ENCODE measurements around the gene GRM4. TPM values are rescaled to one million over a fixed set of nuclear protein-coding genes. Genes with fewer than 3 reads are reported as not detected.

GRM4 gene
- total and polyA plus RNA-seq, 10 of the 15 experiments (the other 5 are each of a cell fraction or from before 2014, with no cell fraction given) = 0.01 to 0.31 (median 0.05) TPM; not detected in 2

GRCh38 chr6:34039943-34040342 lies 105.9 kb downstream of the GRM4 start (continued):
- TF ChIP-seq ZNF592 (IDR thresholded peaks at IDR 0.05) = no peak
- TF ChIP-seq TCF3 (IDR thresholded peaks at IDR 0.05; ENCODE audit: borderline replicate concordance, insufficient read depth, low read depth, low read length) = no peak
- TF ChIP-seq SMARCA5 (IDR thresholded peaks at IDR 0.05) = no peak

- H3K36me3 ChIP-seq (ENCODE audit: control insufficient read depth in 2 of 2, insufficient read depth in 2 of 2, low read length in 1 of 2) = no peaks in the 10 kb centered on the region
- ChIA-PET SMC1A (ENCODE audit: uncharacterized antibody, unreplicated experiment) (no interaction called here), RAD21 (ENCODE audit: unreplicated experiment) (no interaction called here), CTCF (interaction anchor here (1.6 to 4.2 kb wide), 2 partner anchors 10 to 18 kb away, joined by 8 to 12 read pairs; no protein-coding TSS in a partner anchor), POLR2A (no interaction called here)
- ATAC-seq (peak; percentile 38), DNase-seq (ENCODE audit: low read depth, low spot score) (no peak), FAIRE-seq (peak; percentile 27)
- H3K4me3 ChIP-seq = no peak overlapping the region
- no peaks in the 10 kb centered on the region for H3K79me2 ChIP-seq (ENCODE audit: control insufficient read depth, insufficient read depth, low read length)
- peaks cover 14% of the 10 kb centered on the region for H3K4me1 ChIP-seq (ENCODE audit: control insufficient read depth, insufficient read depth, low read length)
- 0 out of 2 replicates have a peak overlapping the region, but pooled peaks have one; percentile 9 for H3K27ac ChIP-seq (ENCODE audit: control insufficient read depth, insufficient read depth)
- H3K27me3 ChIP-seq (replicated peaks in 1 of 2; ENCODE audit: control insufficient read depth in 2 of 2, insufficient read depth in 2 of 2, low read length in 1 of 2) = no peaks in the 10 kb centered on the region; a peak in 1 of 4 replicates
- H4K20me1 ChIP-seq (ENCODE audit: control insufficient read depth, insufficient read depth) = no peaks in the 10 kb centered on the region
- intact Hi-C loops (cut with micrococcal nuclease; ENCODE audit: unreplicated experiment) (no loop called here), in situ Hi-C loops (cut with MboI) (no loop called here)
- peak overlapping the region; percentile 34; the same call in 1 of the 2 replicates for H3K4me2 ChIP-seq (ENCODE audit: control insufficient read depth, insufficient read depth)
- H3K9me3 ChIP-seq (replicated peaks; ENCODE audit: control insufficient read depth, insufficient read depth, low read length) = no peaks in the 10 kb centered on the region
- no peak overlapping the region for H2AFZ ChIP-seq (ENCODE audit: control insufficient read depth, low read depth, low read length)
- H3K9ac ChIP-seq (ENCODE audit: control insufficient read depth, insufficient read depth, low read length) = no peak overlapping the region
- BruUV-seq (replicated peaks) = no TSS peak
- no peak for TF ChIP-seq POU2F2 (IDR thresholded peaks at IDR 0.05; ENCODE audit: borderline replicate concordance, low read depth, low read length)
- no peak for TF ChIP-seq BCL11A (IDR thresholded peaks at IDR 0.05; ENCODE audit: low read depth, low read length)
- no peak for TF ChIP-seq NR2C2 (IDR thresholded peaks at IDR 0.05; ENCODE audit: borderline replicate concordance, control insufficient read depth, insufficient read length, low read depth)
- TF ChIP-seq HDAC2 (IDR thresholded peaks at IDR 0.05) = no peak
- no peak for TF ChIP-seq ZNF274 (IDR thresholded peaks at IDR 0.05; ENCODE audit: insufficient read depth, insufficient read length)
- no peak for TF ChIP-seq PML (IDR thresholded peaks at IDR 0.05; ENCODE audit: low read length)
- TF ChIP-seq, protein P1, sequence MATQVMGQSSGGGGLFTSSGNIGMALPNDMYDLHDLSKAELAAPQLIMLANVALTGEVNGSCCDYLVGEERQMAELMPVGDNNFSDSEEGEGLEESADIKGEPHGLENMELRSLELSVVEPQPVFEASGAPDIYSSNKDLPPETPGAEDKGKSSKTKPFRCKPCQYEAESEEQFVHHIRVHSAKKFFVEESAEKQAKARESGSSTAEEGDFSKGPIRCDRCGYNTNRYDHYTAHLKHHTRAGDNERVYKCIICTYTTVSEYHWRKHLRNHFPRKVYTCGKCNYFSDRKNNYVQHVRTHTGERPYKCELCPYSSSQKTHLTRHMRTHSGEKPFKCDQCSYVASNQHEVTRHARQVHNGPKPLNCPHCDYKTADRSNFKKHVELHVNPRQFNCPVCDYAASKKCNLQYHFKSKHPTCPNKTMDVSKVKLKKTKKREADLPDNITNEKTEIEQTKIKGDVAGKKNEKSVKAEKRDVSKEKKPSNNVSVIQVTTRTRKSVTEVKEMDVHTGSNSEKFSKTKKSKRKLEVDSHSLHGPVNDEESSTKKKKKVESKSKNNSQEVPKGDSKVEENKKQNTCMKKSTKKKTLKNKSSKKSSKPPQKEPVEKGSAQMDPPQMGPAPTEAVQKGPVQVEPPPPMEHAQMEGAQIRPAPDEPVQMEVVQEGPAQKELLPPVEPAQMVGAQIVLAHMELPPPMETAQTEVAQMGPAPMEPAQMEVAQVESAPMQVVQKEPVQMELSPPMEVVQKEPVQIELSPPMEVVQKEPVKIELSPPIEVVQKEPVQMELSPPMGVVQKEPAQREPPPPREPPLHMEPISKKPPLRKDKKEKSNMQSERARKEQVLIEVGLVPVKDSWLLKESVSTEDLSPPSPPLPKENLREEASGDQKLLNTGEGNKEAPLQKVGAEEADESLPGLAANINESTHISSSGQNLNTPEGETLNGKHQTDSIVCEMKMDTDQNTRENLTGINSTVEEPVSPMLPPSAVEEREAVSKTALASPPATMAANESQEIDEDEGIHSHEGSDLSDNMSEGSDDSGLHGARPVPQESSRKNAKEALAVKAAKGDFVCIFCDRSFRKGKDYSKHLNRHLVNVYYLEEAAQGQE (IDR thresholded peaks at IDR 0.05; ENCODE audit: low read depth, low read length) = no peak
- TF ChIP-seq MXI1 (IDR thresholded peaks at IDR 0.05; ENCODE audit: low read depth, low read length) = no peak
- no peak for TF ChIP-seq SMC3 (IDR thresholded peaks at IDR 0.05; ENCODE audit: borderline replicate concordance, low read length)
- TF ChIP-seq CHD1 (IDR thresholded peaks at IDR 0.05; ENCODE audit: low read depth, low read length) = no peak
- no peak for TF ChIP-seq ELK1 (IDR thresholded peaks at IDR 0.05; ENCODE audit: low read depth, low read length)
- no peak for TF ChIP-seq CREM (IDR thresholded peaks at IDR 0.05; ENCODE audit: low read depth)
- TF ChIP-seq POLR2A (IDR thresholded peaks at IDR 0.05; ENCODE audit: low read depth, low read length) = no peak
- WGBS (ENCODE audit: insufficient coverage, insufficient replicate concordance, low lambda C conversion rate, missing lambda C conversion rate) = 19% methylated on average over 3 of the region's 3 CpGs
Observed at GRCh38 chr6:34037151-34037550, 108.7 kb downstream of the GRM4 start.

Measured in GM12878 (cell line).